GM18508 (cell line): Measurements from ENCODE around the gene C1GALT1.

Source experiments
- ATAC-seq: cut with Tn5 transposase; IDR thresholded peaks from one replicate; pipeline ENCODE4 v1.9.1; 2021; ENCODE audit warnings: moderate number of reproducible peaks; ENCODE audit not compliant: insufficient read depth, unreplicated experiment

C1GALT1 gene

GRCh38 chr7:7265081-7266075 is 83.0 kb downstream of the C1GALT1 start:
- no peak for ATAC-seq

DNA sequence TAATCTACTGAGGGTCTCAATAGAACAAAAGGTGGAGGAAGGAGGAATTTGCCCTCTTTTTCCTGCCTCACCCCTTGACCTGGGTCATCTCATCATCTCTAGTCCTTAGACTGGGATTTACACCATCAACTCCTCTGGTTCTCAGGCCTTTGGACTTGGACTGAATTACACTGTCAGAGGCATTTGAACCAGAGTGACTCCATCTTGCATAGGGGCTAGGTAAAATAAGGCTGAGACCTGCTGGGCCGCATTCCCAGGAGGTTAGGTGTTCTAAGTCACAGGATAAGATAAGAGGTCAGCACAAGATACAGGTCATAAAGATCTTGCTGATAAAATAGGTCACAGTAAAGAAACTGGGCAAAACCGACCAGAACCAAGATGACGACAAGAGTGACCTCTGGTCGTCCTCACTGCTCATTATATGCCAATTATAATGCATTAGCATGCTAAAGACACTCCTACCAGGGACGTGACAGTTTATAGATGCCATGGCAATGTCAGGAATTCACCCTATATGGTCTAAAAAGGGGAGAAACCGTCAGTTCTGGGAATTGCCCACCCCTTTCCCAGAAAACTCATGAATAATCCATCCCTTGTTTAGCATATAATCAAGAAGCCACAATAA is 84.0 kb downstream of the C1GALT1 start:
- no peak for ATAC-seq

- ATAC-seq = no peak
These were observed 88.9 kb downstream of the C1GALT1 start for GRCh38 chr7:7271094-7271874.

GRCh38 chr7:7272294-7272693 is 90.0 kb downstream of the C1GALT1 start:
- no peak for ATAC-seq

- no peak for ATAC-seq
These were observed 92.4 kb downstream of the C1GALT1 start for GRCh38 chr7:7274782-7275181.

- ATAC-seq = no peak
These were observed 93.8 kb downstream of the C1GALT1 start for GRCh38 chr7:7276161-7276560.

DNA sequence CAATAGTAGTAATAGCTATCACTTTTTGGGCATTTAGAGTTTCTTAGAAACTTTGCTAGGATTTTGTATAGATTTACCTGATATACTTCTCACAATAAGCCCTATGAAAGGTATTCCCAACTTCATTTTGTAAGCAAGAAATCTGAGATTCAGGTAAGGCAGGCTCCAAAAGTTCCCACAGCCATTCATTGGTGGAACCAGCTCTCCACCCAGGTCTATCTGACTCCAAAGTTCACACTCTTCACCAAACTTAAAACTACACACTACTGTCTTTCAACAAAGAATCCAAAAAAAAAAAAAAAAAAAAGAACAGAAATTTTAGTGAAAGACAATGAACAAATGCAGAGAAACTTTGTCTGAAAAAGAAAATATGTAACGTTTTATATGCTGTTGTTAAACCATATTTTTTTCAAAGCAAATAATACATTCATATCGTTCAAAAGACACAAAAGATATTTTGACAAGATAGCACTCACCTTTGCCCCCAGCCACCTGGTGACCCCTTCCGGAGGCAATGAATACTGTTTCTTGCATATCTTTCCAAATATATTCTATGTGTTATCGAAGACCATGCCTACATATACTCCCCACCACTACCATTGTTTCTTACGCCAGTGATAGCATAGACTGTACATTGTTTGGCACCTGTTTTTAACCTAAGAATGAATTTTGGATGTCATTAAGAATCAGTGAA is 108.2 kb downstream of the C1GALT1 start:
- no peak for ATAC-seq

GRCh38 chr7:7292085-7292484 is 109.7 kb downstream of the C1GALT1 start:
- no peak for ATAC-seq

GRCh38 chr7:7292608-7293007 is 110.3 kb downstream of the C1GALT1 start:
- no peak for ATAC-seq

DNA sequence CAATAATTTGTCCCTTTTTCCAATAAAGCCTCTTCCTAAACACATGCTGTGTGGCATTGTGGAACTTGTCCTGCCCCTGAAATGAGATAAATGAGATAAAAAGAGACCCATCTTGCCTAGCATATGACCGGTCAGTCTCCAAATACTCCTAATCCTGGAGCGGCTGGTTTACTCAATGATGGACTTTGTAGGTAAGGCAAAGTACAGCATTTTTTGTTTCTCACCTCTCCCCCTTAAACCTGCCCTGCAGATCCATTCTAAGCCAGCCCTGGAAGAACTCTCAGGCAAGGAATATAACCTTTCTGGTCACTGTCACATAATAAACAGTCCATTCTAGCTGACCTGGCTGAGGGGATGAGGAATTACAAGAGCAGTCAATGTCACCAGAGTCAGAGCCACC is 110.7 kb downstream of the C1GALT1 start:
- ATAC-seq = no peak

GRCh38 chr7:7294911-7295310 is 112.6 kb downstream of the C1GALT1 start:
- ATAC-seq = no peak
